SK-N-SH treated with all-trans-retinoic acid at 6 μM for 48 hours (cell line): ENCODE measurements around the gene NAPB.

ENCODE experiments used
- ATAC-seq: fragments of 200-7000 bp; cut with Tn5 transposase; 3 replicates; pipeline ENCODE4 v1.9.1; 2020; ENCODE audit warnings: mild to moderate bottlenecking, moderate library complexity
- ARNTL ChIP-seq: fragments of 450-650 bp; formaldehyde crosslinking; IDR thresholded peaks from 2 replicates; pipeline ENCODE4 v1.5.0; 2020; ENCODE audit warnings: low read depth, mild to moderate bottlenecking, moderate library complexity, borderline replicate concordance
- BACH2 ChIP-seq: fragments of 250-450 bp; sonication (Bioruptor Pico); IDR thresholded peaks from 2 replicates; pipeline ENCODE4 v1.9.0; 2021; ENCODE audit warnings: mild to moderate bottlenecking, borderline replicate concordance
- CREB5 ChIP-seq: fragments of 250-450 bp; sonication (Bioruptor Pico); IDR thresholded peaks from 2 replicates; pipeline ENCODE4 v1.5.1; 2020; ENCODE audit warnings: low read depth, mild to moderate bottlenecking, moderate library complexity
- CSDC2 ChIP-seq: fragments of 250-450 bp; sonication (Bioruptor Pico); IDR thresholded peaks from 2 replicates; pipeline ENCODE4 v1.5.0; 2020; ENCODE audit warnings: mild to moderate bottlenecking, moderate library complexity
- CSRNP3 ChIP-seq: fragments of 250-450 bp; sonication (Bioruptor Pico); IDR thresholded peaks from 2 replicates; pipeline ENCODE4 v1.5.1; 2021; ENCODE audit warnings: mild to moderate bottlenecking, moderate library complexity
- ESRRG ChIP-seq: fragments of 250-450 bp; sonication (Bioruptor Pico); IDR thresholded peaks from 2 replicates; pipeline ENCODE4 v1.6.1; 2021; ENCODE audit warnings: mild to moderate bottlenecking
- GLIS3 ChIP-seq: fragments of 250-450 bp; sonication (Bioruptor Pico); IDR thresholded peaks from 2 replicates; pipeline ENCODE4 v1.5.0; 2020; ENCODE audit warnings: mild to moderate bottlenecking, moderate library complexity
- ISL1 ChIP-seq: fragments of 250-450 bp; sonication (Bioruptor Pico); IDR thresholded peaks from 2 replicates; pipeline ENCODE4 v2.1.2; 2022; ENCODE audit warnings: mild to moderate bottlenecking, moderate library complexity
- PPARA ChIP-seq: fragments of 250-450 bp; sonication (Bioruptor Pico); IDR thresholded peaks from 2 replicates; pipeline ENCODE4 v1.5.0; 2020; ENCODE audit warnings: mild to moderate bottlenecking, borderline replicate concordance
- RARB ChIP-seq: fragments of 250-450 bp; sonication (Bioruptor Pico); IDR thresholded peaks from 2 replicates; pipeline ENCODE4 v1.8.0; 2021; ENCODE audit warnings: mild to moderate bottlenecking, moderate library complexity
- SNAI2 ChIP-seq: fragments of 250-450 bp; sonication (Bioruptor Pico); IDR thresholded peaks from 2 replicates; pipeline ENCODE4 v1.5.0; 2020; ENCODE audit warnings: mild to moderate bottlenecking, moderate library complexity
- TCF4 ChIP-seq: fragments of 250-450 bp; sonication (Bioruptor Pico); IDR thresholded peaks from 2 replicates; pipeline ENCODE4 v1.8.0; 2021; ENCODE audit warnings: mild to moderate bottlenecking, moderate library complexity, borderline replicate concordance
- TOX ChIP-seq: fragments of 250-450 bp; sonication (Bioruptor Pico); IDR thresholded peaks from 2 replicates; pipeline ENCODE4 v1.8.0; 2021; ENCODE audit warnings: mild to moderate bottlenecking, moderate library complexity, borderline replicate concordance
- TSHZ2 ChIP-seq: fragments of 250-450 bp; sonication (Bioruptor Pico); IDR thresholded peaks from 2 replicates; pipeline ENCODE4 v1.5.0; 2020; ENCODE audit warnings: mild to moderate bottlenecking, moderate library complexity
- ZFP3 ChIP-seq: fragments of 250-450 bp; sonication (Bioruptor Pico); IDR thresholded peaks from 2 replicates; pipeline ENCODE4 v1.5.0; 2020; ENCODE audit warnings: mild to moderate bottlenecking, moderate library complexity
- ZFP30 ChIP-seq: fragments of 450-650 bp; formaldehyde crosslinking; IDR thresholded peaks from 2 replicates; pipeline ENCODE4 v1.5.0; 2022; ENCODE audit warnings: mild to moderate bottlenecking, moderate library complexity
- ZNF565 ChIP-seq: fragments of 450-650 bp; formaldehyde crosslinking; conservative IDR thresholded peaks from 2 replicates; pipeline ENCODE4 v1.5.0; 2020; ENCODE audit warnings: low read depth, mild to moderate bottlenecking, moderate library complexity
- ZNF8 ChIP-seq: fragments of 450-650 bp; formaldehyde crosslinking; IDR thresholded peaks from 2 replicates; pipeline ENCODE4 v1.5.0; 2020; ENCODE audit warnings: mild to moderate bottlenecking, moderate library complexity
- TF ChIP-seq, protein P1 (sequence below): fragments of 250-450 bp; sonication (Bioruptor Pico); IDR thresholded peaks from 2 replicates; pipeline ENCODE4 v1.8.0; 2020; ENCODE audit warnings: mild to moderate bottlenecking, moderate library complexity, borderline replicate concordance

NAPB gene

GRCh38 chr20:23361476-23362391 lies 59.6 kb downstream of the NAPB start, which contains the start of gene GZF1:
TSS of gene GZF1 (plus strand) at chr20:23362182. CDS start at chr20:23364384, 2,202 bp downstream.
- peak; percentile 82 for ATAC-seq
- no peak for TF ChIP-seq RARB (CRISPR knock-in tag)
- TF ChIP-seq, protein P1, sequence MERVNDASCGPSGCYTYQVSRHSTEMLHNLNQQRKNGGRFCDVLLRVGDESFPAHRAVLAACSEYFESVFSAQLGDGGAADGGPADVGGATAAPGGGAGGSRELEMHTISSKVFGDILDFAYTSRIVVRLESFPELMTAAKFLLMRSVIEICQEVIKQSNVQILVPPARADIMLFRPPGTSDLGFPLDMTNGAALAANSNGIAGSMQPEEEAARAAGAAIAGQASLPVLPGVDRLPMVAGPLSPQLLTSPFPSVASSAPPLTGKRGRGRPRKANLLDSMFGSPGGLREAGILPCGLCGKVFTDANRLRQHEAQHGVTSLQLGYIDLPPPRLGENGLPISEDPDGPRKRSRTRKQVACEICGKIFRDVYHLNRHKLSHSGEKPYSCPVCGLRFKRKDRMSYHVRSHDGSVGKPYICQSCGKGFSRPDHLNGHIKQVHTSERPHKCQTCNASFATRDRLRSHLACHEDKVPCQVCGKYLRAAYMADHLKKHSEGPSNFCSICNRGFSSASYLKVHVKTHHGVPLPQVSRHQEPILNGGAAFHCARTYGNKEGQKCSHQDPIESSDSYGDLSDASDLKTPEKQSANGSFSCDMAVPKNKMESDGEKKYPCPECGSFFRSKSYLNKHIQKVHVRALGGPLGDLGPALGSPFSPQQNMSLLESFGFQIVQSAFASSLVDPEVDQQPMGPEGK (CRISPR knock-in tag) = peak; percentile 81; the same call in 1 of the 2 replicates
- no peak for TF ChIP-seq PPARA (CRISPR knock-in tag)
- 0 out of 2 replicates have a peak, but pooled peaks have one; percentile 24 for TF ChIP-seq SNAI2 (CRISPR knock-in tag)
- TF ChIP-seq ZNF565 = no peak
- peak; percentile 31; the same call in 1 of the 2 replicates for TF ChIP-seq TSHZ2 (CRISPR knock-in tag)
- TF ChIP-seq TOX (CRISPR knock-in tag) = no peak; the same call in 1 of the 2 replicates
- TF ChIP-seq CREB5 = no peak
- TF ChIP-seq ZNF8 = no peak
- no peak for TF ChIP-seq BACH2 (CRISPR knock-in tag)
- peak; percentile 32; the same call in 1 of the 2 replicates for TF ChIP-seq CSDC2
- 0 out of 2 replicates have a peak, but pooled peaks have one; percentile 67 for TF ChIP-seq ZFP3 (CRISPR knock-in tag)

DNA sequence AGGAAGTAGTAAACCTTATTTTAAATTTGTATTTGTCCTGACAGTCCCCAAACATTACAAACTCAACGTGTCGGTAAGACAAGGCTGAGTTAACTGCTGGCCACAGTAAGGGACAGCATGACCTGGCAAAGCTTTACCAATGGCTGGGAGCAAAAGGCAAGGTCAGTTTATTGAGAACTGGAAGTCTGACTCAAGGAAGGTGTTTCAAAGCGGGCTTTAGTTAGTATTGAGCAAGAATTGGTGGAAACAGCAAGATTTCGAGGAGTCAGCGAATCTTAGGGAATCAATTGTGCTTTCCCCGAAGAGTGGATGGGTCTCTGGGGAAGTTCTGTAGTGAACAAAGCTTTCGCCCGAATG lies 60.2 kb downstream of the NAPB start:
- TF ChIP-seq TOX (CRISPR knock-in tag) (no peak), ZFP30 (CRISPR knock-in tag) (no peak), SNAI2 (CRISPR knock-in tag) (no peak), ARNTL (no peak), ZNF565 (no peak), ISL1 (CRISPR knock-in tag) (no peak), TCF4 (CRISPR knock-in tag) (no peak), PPARA (CRISPR knock-in tag) (no peak), CSDC2 (no peak), CREB5 (no peak), CSRNP3 (no peak)
- TF ChIP-seq, protein P1 (CRISPR knock-in tag) = no peak
- ATAC-seq = no peak

- no peak for ATAC-seq
- TF ChIP-seq CSDC2 = no peak
- TF ChIP-seq ESRRG (CRISPR knock-in tag) = no peak
- TF ChIP-seq GLIS3 (CRISPR knock-in tag) = no peak
- no peak for TF ChIP-seq ISL1 (CRISPR knock-in tag)
- no peak for TF ChIP-seq ARNTL
Measured at GRCh38 chr20:23360531-23360930, 60.8 kb downstream of the NAPB start.
